T-helper 22 cell (primary cell): ENCODE results near the gene COL4A1.

Experiments used
- DNase-seq: peaks from one replicate; pipeline ENCODE4 v3.0.0-alpha.2; 2020; ENCODE audit warnings: low read depth

Gene COL4A1

GRCh38 chr13:110341445-110342244, 34.7 kb upstream of the COL4A1 start:
- no peak for DNase-seq

GRCh38 chr13:110340812-110341444, 34.0 kb upstream of the COL4A1 start:
- DNase-seq: no peak

GRCh38 chr13:110339975-110340550, 33.1 kb upstream of the COL4A1 start:
- DNase-seq: no peak

- no peak for DNase-seq
These were observed 32.3 kb upstream of the COL4A1 start for GRCh38 chr13:110339263-110339662.

- DNase-seq: no peak
These were observed 31.6 kb upstream of the COL4A1 start for GRCh38 chr13:110338441-110339101.

- DNase-seq: no peak
These were observed 30.3 kb upstream of the COL4A1 start for GRCh38 chr13:110337247-110337646.

- DNase-seq: no peak
These were observed 29.7 kb upstream of the COL4A1 start for GRCh38 chr13:110336681-110337080.

GRCh38 chr13:110336108-110336507, 29.2 kb upstream of the COL4A1 start:
- no peak for DNase-seq

- no peak for DNase-seq
These were observed 28.0 kb upstream of the COL4A1 start for GRCh38 chr13:110334841-110335490.

GRCh38 chr13:110334256-110334655, 27.3 kb upstream of the COL4A1 start:
- DNase-seq: no peak

GRCh38 chr13:110333837-110334236, 26.9 kb upstream of the COL4A1 start:
- DNase-seq: no peak

- no peak for DNase-seq
These were observed 25.8 kb upstream of the COL4A1 start for GRCh38 chr13:110332750-110333149.

GRCh38 chr13:110331362-110331761, 24.4 kb upstream of the COL4A1 start:
- no peak for DNase-seq

GRCh38 chr13:110330491-110331011, 23.6 kb upstream of the COL4A1 start:
- no peak for DNase-seq

GRCh38 chr13:110329798-110330461, 23.0 kb upstream of the COL4A1 start:
- DNase-seq: no peak

GRCh38 chr13:110329258-110329657, 22.3 kb upstream of the COL4A1 start:
- no peak for DNase-seq

- no peak for DNase-seq
These were observed 21.6 kb upstream of the COL4A1 start for GRCh38 chr13:110328573-110328972.

- DNase-seq: no peak
These were observed 20.2 kb upstream of the COL4A1 start for GRCh38 chr13:110327051-110327721.

- no peak for DNase-seq
These were observed 19.4 kb upstream of the COL4A1 start for GRCh38 chr13:110326263-110326904.

GRCh38 chr13:110324026-110324749, 17.2 kb upstream of the COL4A1 start:
- no peak for DNase-seq
